OCI-LY7 (cell line): ENCODE data around the gene GLIS1. TPM values are rescaled to one million over a fixed set of nuclear protein-coding genes. Genes with fewer than 3 reads are reported as not detected.

Experiments
- BruUV-seq: library from RNA; stranded (reverse); fragments of 400-500 nt; replicated peaks from 2 replicates; lab custom pipeline; 2021; lab: Mats Ljungman, UMichigan
- CTCF ChIA-PET: fragments of 300-600 bp; sonication (Branson Sonifier 250); formaldehyde crosslinking; loops from one replicate; lab custom pipeline; 2022; ENCODE audit warnings: antibody characterized with exemption; ENCODE audit not compliant: unreplicated experiment; lab: Charles Lee
- POLR2A ChIA-PET: fragments of 300-600 bp; sonication (Branson Sonifier 250); formaldehyde crosslinking; loops from one replicate; lab custom pipeline; 2022; ENCODE audit warnings: antibody characterized with exemption; lab: Charles Lee
- DNase-seq: peaks from one replicate; pipeline ENCODE4 v3.0.0-alpha.2; 2015; ENCODE audit warnings: low spot score
- H2AFZ ChIP-seq: fragments of 200-600 bp; sonication (generic), shearing (Covaris generic); 2 replicates; pipeline ENCODE4 v1.6.1; 2014; ENCODE audit warnings: mild to moderate bottlenecking, antibody characterized with exemption, low read length, moderate library complexity
- H3K27ac ChIP-seq: fragments of 200-600 bp; sonication (generic); 2 replicates; pipeline ENCODE4 v1.5.1; 2014; ENCODE audit warnings: mixed run types, low read depth, mild to moderate bottlenecking, moderate library complexity, low read length, inconsistent platforms; ENCODE audit not compliant: poor library complexity, severe bottlenecking
- H3K36me3 ChIP-seq: fragments of 200-600 bp; sonication (generic); 2 replicates; pipeline ENCODE4 v1.6.1; 2014; ENCODE audit warnings: mild to moderate bottlenecking, antibody characterized with exemption, low read length, moderate library complexity, mixed read lengths; ENCODE audit not compliant: insufficient read depth
- H3K4me1 ChIP-seq: fragments of 200-600 bp; sonication (generic); 2 replicates; pipeline ENCODE4 v1.5.1; 2014; ENCODE audit warnings: mild to moderate bottlenecking, low read length; ENCODE audit not compliant: insufficient read depth, poor library complexity, severe bottlenecking
- H3K4me2 ChIP-seq: fragments of 200-600 bp; sonication (generic); 2 replicates; pipeline ENCODE4 v1.6.1; 2014; ENCODE audit warnings: mild to moderate bottlenecking, low read length
- H3K4me3 ChIP-seq: fragments of 200-600 bp; sonication (generic); 2 replicates; pipeline ENCODE4 v1.5.1; 2014; ENCODE audit warnings: mild to moderate bottlenecking, low read depth, low read length; ENCODE audit not compliant: poor library complexity, severe bottlenecking
- H3K79me2 ChIP-seq: fragments of 200-600 bp; sonication (generic); 2 replicates; pipeline ENCODE4 v1.6.1; 2016; ENCODE audit warnings: low read depth, mild to moderate bottlenecking, low read length, moderate library complexity, mixed read lengths; ENCODE audit not compliant: insufficient read depth
- H3K9me2 ChIP-seq: fragments of 200-600 bp; sonication (generic); 2 replicates; pipeline ENCODE4 v1.6.1; 2016; ENCODE audit warnings: mild to moderate bottlenecking, low read length, mixed read lengths; ENCODE audit not compliant: insufficient read depth
- H3K9me3 ChIP-seq: fragments of 200-600 bp; sonication (generic); 2 replicates; pipeline ENCODE4 v1.6.1; 2014; ENCODE audit warnings: mild to moderate bottlenecking, mixed run types, low read length, mixed read lengths
- H4K20me1 ChIP-seq: fragments of 200-600 bp; sonication (generic); 2 replicates; pipeline ENCODE4 v1.6.1; 2014; ENCODE audit warnings: mild to moderate bottlenecking, antibody characterized with exemption, low read length, moderate library complexity, mixed read lengths; ENCODE audit not compliant: insufficient read depth
- EZH2phosphoT487 ChIP-seq: fragments of 200-600 bp; sonication (generic); IDR thresholded peaks from 2 replicates; pipeline ENCODE4 v1.6.1; 2018; ENCODE audit warnings: low read depth, borderline replicate concordance, mild to moderate bottlenecking, mixed run types, antibody characterized with exemption, low read length, moderate library complexity, mixed read lengths
- intact Hi-C: fragments of 100-400 bp; cut with micrococcal nuclease; formaldehyde crosslinking; loops from one replicate; pipeline ENCODE4 v1.10.0; 2022; ENCODE audit not compliant: unreplicated experiment
- total RNA-seq, 2 experiments: library from RNA; depleted of rRNA in 1 of 2; stranded (reverse); fragments of >200 nt in 1 of 2; shearing (Covaris generic) in 1 of 2; gene quantifications; 2 replicates each; pipeline ENCODE4 v1.2.3, GENCODE V29; 2014 to 2022
- TF ChIP-seq, protein P1 (sequence below): fragments of 200-600 bp; sonication (generic); conservative IDR thresholded peaks from 2 replicates; pipeline ENCODE4 v1.5.1; 2014; ENCODE audit warnings: mild to moderate bottlenecking, antibody characterized with exemption, low read length, moderate library complexity, mixed read lengths

The GLIS1 gene
- total RNA-seq, 2 experiments from 2014 or later: not detected

DNA sequence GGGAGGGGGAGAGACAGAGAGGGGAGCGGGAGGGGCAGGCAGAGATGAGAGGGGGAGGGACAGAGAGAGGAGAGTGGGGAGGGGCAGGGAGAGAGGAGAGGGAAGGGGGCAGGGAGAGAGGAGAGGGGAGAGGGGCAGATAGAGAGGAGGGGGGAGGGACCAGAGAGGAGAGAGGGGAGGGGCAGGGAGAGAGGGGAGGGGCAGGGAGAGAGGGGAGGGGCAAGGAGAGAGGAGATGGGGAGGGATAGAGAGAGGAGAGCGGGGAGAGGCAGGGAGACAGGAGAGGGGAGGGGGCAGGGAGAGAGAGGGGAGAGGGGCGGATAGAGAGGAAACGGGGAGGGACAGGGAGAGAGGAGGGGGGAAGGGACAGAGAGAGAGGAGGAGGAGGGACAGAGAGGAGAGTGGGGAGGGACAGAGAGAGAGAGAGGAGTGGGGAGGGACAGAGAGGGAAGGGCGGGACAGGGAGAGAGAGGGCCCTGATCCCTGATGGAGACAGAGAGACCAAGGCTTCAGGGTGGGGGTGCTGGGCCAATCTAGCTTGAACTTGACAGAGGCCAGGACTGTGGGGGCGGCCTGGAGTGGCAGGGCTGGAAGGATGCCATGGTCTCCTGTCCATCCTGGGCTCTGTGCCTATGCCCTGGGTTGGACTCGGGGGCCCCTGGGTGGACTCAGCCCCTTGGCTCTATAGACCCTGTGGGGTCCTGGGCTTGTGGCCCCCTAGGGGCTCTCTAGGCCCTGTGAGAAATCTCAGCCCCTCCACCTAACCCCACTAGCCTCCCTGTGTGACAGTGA, 236.1 kb downstream of the GLIS1 start:
- ChIA-PET POLR2A (no interaction called here), CTCF (no interaction called here)
- Histone ChIP-seq H4K20me1 (no peaks in the 10 kb centered on the region), H3K79me2 (no peaks in the 10 kb centered on the region), H2AFZ (no peak overlapping the region), H3K4me2 (no peak overlapping the region), H3K4me3 (no peak overlapping the region), H3K36me3 (no peaks in the 10 kb centered on the region), H3K4me1 (no peaks in the 10 kb centered on the region), H3K9me2 (no peaks in the 10 kb centered on the region), H3K9me3 (no peaks in the 10 kb centered on the region), H3K27ac (no peak overlapping the region)
- no TSS peak for BruUV-seq
- no peak for DNase-seq
- intact Hi-C loops: no loop called here
- TF ChIP-seq, protein P1, sequence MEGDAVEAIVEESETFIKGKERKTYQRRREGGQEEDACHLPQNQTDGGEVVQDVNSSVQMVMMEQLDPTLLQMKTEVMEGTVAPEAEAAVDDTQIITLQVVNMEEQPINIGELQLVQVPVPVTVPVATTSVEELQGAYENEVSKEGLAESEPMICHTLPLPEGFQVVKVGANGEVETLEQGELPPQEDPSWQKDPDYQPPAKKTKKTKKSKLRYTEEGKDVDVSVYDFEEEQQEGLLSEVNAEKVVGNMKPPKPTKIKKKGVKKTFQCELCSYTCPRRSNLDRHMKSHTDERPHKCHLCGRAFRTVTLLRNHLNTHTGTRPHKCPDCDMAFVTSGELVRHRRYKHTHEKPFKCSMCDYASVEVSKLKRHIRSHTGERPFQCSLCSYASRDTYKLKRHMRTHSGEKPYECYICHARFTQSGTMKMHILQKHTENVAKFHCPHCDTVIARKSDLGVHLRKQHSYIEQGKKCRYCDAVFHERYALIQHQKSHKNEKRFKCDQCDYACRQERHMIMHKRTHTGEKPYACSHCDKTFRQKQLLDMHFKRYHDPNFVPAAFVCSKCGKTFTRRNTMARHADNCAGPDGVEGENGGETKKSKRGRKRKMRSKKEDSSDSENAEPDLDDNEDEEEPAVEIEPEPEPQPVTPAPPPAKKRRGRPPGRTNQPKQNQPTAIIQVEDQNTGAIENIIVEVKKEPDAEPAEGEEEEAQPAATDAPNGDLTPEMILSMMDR: no peak
- no peak for TF ChIP-seq EZH2phosphoT487

DNA sequence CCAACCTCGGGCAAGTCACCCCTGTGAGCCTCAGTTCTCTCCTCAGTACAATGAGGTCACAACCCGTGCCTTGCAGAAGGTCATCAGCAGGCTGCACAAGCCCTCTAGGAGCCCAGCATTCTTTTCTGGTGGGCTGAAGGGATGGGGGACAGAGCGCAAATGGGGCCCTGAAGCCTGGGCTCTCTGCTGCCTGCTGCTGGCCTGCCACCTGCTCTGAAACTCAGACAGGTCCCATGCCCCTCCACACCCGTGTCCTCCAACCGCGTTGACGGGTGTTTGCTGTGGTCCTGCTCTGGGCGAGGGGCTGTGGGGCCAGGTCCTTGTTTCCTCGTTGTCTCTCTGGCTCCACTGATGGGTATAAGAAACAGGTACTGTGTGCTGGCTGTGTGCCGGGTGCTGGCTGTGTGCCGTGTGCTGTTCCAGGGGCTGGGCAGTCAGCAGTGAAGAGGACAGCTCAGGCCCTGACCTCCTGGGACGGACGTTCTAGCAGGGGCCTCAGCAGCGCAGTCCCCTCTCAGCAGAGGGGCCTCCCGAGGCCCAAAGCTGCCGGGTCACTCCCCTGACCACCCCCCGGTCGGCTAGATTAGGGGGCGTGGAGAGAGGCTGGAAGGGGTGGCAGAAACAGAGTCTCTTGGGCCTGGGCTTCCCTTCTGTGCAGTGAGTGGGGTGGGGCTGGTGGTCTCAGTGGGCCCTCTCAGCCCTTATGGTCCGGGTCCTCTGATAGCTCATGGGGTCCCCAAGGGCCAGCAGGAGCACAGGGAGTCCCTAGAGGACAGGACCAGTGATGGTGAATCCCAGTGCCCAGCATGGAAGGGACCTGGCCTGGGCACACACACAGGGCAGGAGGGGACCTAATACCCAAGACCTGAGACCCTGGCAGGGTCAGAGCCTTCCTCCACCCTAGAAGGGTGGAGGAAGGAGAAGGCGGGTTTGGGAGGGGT, 237.6 kb downstream of the GLIS1 start:
- no TSS peak for BruUV-seq
- H4K20me1 ChIP-seq: no peaks in the 10 kb centered on the region
- H3K4me1 ChIP-seq: no peaks in the 10 kb centered on the region
- H3K4me3 ChIP-seq: no peak overlapping the region
- ChIA-PET CTCF (no interaction called here), POLR2A (no interaction called here)
- no peak overlapping the region for H2AFZ ChIP-seq
- TF ChIP-seq, protein P1: no peak
- TF ChIP-seq EZH2phosphoT487: no peak
- no peak for DNase-seq
- H3K79me2 ChIP-seq: no peaks in the 10 kb centered on the region
- intact Hi-C loops: no loop called here
- no peaks in the 10 kb centered on the region for H3K9me2 ChIP-seq
- no peak overlapping the region for H3K27ac ChIP-seq
- H3K4me2 ChIP-seq: no peak overlapping the region
- no peaks in the 10 kb centered on the region for H3K9me3 ChIP-seq
- no peaks in the 10 kb centered on the region for H3K36me3 ChIP-seq
